HepG2 (cell line): ENCODE results near the gene TSEN34. TPM values are rescaled to one million over a fixed set of nuclear protein-coding genes. Genes with fewer than 3 reads are reported as not detected.
A peak's percentile ranks its signal among the peaks of the same experiment; 100 is the strongest.

Source experiments
- ARID2 ChIP-seq: sonication (generic); formaldehyde crosslinking; IDR thresholded peaks from 2 replicates; pipeline ENCODE4 v1.8.1; 2022; ENCODE audit warnings: mild to moderate bottlenecking, missing genetic modification reagents, borderline replicate concordance
- BCLAF1 ChIP-seq: fragments of 450-650 bp; IDR thresholded peaks from 2 replicates; pipeline ENCODE4 v1.6.1; 2017; ENCODE audit warnings: mild to moderate bottlenecking
- ELF3 ChIP-seq: IDR thresholded peaks from 2 replicates; pipeline ENCODE4 v1.6.1; 2016; ENCODE audit warnings: missing genetic modification reagents, missing compliant biosample characterization
- FOXP4 ChIP-seq: sonication (generic); formaldehyde crosslinking; IDR thresholded peaks from 2 replicates; pipeline ENCODE4 v1.4.0; 2020; ENCODE audit warnings: missing genetic modification reagents
- MXD4 ChIP-seq: IDR thresholded peaks from 2 replicates; pipeline ENCODE4 v1.6.1; 2016; ENCODE audit warnings: mild to moderate bottlenecking, missing biosample characterization, missing genetic modification reagents
- NCOR1 ChIP-seq: fragments of 200-600 bp; sonication (generic); IDR thresholded peaks from 2 replicates; pipeline ENCODE4 v1.7.0; 2017; ENCODE audit warnings: antibody characterized with exemption, low read length, borderline replicate concordance
- POLR2A ChIP-seq, 2 experiments: IDR thresholded peaks; 2 replicates each; pipeline ENCODE4 v1.6.1; 2011; ENCODE audit warnings: low read depth in 2 of 2, low read length in 2 of 2, mild to moderate bottlenecking in 1 of 2, moderate library complexity in 1 of 2; ENCODE audit not compliant: insufficient read depth in 1 of 2
- RNF219 ChIP-seq: sonication (generic); formaldehyde crosslinking; IDR thresholded peaks from 2 replicates; pipeline ENCODE4 v1.5.0; 2020; ENCODE audit warnings: mild to moderate bottlenecking, missing genetic modification reagents
- THAP11 ChIP-seq: IDR thresholded peaks from 2 replicates; pipeline ENCODE4 v1.6.1; 2016; ENCODE audit warnings: missing biosample characterization, missing genetic modification reagents
- ZFP36 ChIP-seq: fragments of 150-350 bp; IDR thresholded peaks from 2 replicates; pipeline ENCODE4 v1.6.1; 2018; ENCODE audit warnings: borderline replicate concordance, low read length, low read depth; ENCODE audit not compliant: partially characterized antibody
- ZMAT3 ChIP-seq: sonication (generic); formaldehyde crosslinking; conservative IDR thresholded peaks from 2 replicates; pipeline ENCODE4 v1.7.0; 2021; ENCODE audit warnings: missing genetic modification reagents
- ZNF101 ChIP-seq: sonication (generic); formaldehyde crosslinking; IDR thresholded peaks from 2 replicates; pipeline ENCODE4 v1.4.0; 2020; ENCODE audit warnings: mild to moderate bottlenecking, low read depth, missing genetic modification reagents, borderline replicate concordance
- ZNF264 ChIP-seq: sonication (generic); formaldehyde crosslinking; IDR thresholded peaks from 2 replicates; pipeline ENCODE4 v1.4.0; 2020; ENCODE audit warnings: missing genetic modification reagents
- ZNF317 ChIP-seq: sonication (generic); formaldehyde crosslinking; IDR thresholded peaks from 2 replicates; pipeline ENCODE4 v1.5.0; 2020; ENCODE audit warnings: mild to moderate bottlenecking, missing genetic modification reagents
- ZNF510 ChIP-seq: sonication (generic); formaldehyde crosslinking; IDR thresholded peaks from 2 replicates; pipeline ENCODE4 v1.4.0; 2020; ENCODE audit warnings: low read depth, mild to moderate bottlenecking, missing genetic modification reagents
- ZNF563 ChIP-seq: sonication (generic); formaldehyde crosslinking; IDR thresholded peaks from 2 replicates; pipeline ENCODE4 v1.8.0; 2022; ENCODE audit warnings: mild to moderate bottlenecking, moderate library complexity, missing genetic modification reagents
- ZSCAN20 ChIP-seq: sonication (generic); formaldehyde crosslinking; IDR thresholded peaks from 2 replicates; pipeline ENCODE4 v1.4.0; 2020; ENCODE audit warnings: missing genetic modification reagents, mild to moderate bottlenecking, borderline replicate concordance
- polyA plus RNA-seq, 8 experiments: library from polyadenylated mRNA; depleted of rRNA in 3 of 8; stranded (reverse) in 7 of 8; unstranded in 1 of 8; fragments of >200 nt; fragmentation: Illumina TruSeq in 4 of 8; extraction: Trizol in 4 of 8; gene quantifications; 2 replicates each; pipeline versions ENCODE4 v1.2.1 to v1.2.3, GENCODE V29; 2011 to 2016; ENCODE audit warnings: low read depth in 4 of 8, missing spikeins in 1 of 8, mixed read lengths in 1 of 8; ENCODE audit not compliant: insufficient read depth in 1 of 8
- total RNA-seq, 5 experiments: library from RNA; depleted of rRNA; stranded (reverse); fragments of >200 nt; fragmentation: Illumina TruSeq; extraction: Trizol; gene quantifications; 2 replicates each; pipeline ENCODE4 v1.2.3, GENCODE V29; 2016; ENCODE audit warnings: low read depth in 1 of 5
- TF ChIP-seq, protein P1 (sequence below), 2 experiments: fragments of 450-650 bp in 1 of 2; sonication (generic) in 1 of 2; formaldehyde crosslinking; IDR thresholded peaks; 2 replicates each; pipeline versions ENCODE4 v1.5.0 to v1.8.0; 2020 to 2022; ENCODE audit warnings: mild to moderate bottlenecking in 1 of 2, missing genetic modification reagents in 1 of 2
- TF ChIP-seq, protein P2 (sequence below): sonication (generic); IDR thresholded peaks from 2 replicates; pipeline ENCODE4 v1.6.1; 2016; ENCODE audit warnings: low read depth, borderline replicate concordance

TSEN34 gene
- total and polyA plus RNA-seq, 2 of the 13 experiments (the other 11 are each of a cell fraction or from before 2014, with no cell fraction given) = 55.1 to 65.4 TPM

GRCh38 chr19:54191011-54191810, at the start of gene TSEN34 (continued):
- TF ChIP-seq NCOR1 = peak; percentile 16; the same call in 1 of the 2 replicates
- 0 out of 2 replicates have a peak, but pooled peaks have one; percentile 31 for TF ChIP-seq ZSCAN20 (CRISPR knock-in tag)
- no peak for TF ChIP-seq ZNF510 (CRISPR knock-in tag)
- TF ChIP-seq POLR2A (IDR thresholded peaks at IDR 0.05; ENCODE audit: insufficient read depth in 1 of 2, low read depth in 2 of 2, low read length in 2 of 2) = peak; percentile 69 to 73
- TF ChIP-seq ARID2 (CRISPR knock-in tag) = peak; percentile 58; the same call in 1 of the 2 replicates
- TF ChIP-seq ZNF264 (CRISPR knock-in tag) = no peak
- TF ChIP-seq, protein P1, sequence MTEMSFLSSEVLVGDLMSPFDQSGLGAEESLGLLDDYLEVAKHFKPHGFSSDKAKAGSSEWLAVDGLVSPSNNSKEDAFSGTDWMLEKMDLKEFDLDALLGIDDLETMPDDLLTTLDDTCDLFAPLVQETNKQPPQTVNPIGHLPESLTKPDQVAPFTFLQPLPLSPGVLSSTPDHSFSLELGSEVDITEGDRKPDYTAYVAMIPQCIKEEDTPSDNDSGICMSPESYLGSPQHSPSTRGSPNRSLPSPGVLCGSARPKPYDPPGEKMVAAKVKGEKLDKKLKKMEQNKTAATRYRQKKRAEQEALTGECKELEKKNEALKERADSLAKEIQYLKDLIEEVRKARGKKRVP (CRISPR knock-in tag; IDR thresholded peaks at IDR 0.05) = 0 out of 4 replicates have a peak, but pooled peaks of 1 of the 2 experiments have one; percentile 34
- no peak for TF ChIP-seq ZNF317 (CRISPR knock-in tag)
- TF ChIP-seq ZFP36 = no peak
- peak; percentile 41 for TF ChIP-seq FOXP4
- TF ChIP-seq ELF3 = no peak
- TF ChIP-seq, protein P2, sequence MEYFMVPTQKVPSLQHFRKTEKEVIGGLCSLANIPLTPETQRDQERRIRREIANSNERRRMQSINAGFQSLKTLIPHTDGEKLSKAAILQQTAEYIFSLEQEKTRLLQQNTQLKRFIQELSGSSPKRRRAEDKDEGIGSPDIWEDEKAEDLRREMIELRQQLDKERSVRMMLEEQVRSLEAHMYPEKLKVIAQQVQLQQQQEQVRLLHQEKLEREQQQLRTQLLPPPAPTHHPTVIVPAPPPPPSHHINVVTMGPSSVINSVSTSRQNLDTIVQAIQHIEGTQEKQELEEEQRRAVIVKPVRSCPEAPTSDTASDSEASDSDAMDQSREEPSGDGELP = peak; percentile 77; the same call in 1 of the 2 replicates
- no peak for TF ChIP-seq ZMAT3 (CRISPR knock-in tag)
- no peak for TF ChIP-seq ZNF563 (CRISPR knock-in tag)
- TF ChIP-seq ZNF101 (CRISPR knock-in tag) = no peak
- TF ChIP-seq MXD4 (CRISPR knock-in tag) = peak; percentile 64; the same call in 1 of the 2 replicates
- no peak for TF ChIP-seq BCLAF1
- no peak for TF ChIP-seq THAP11 (CRISPR knock-in tag)
- TF ChIP-seq RNF219 (CRISPR knock-in tag) = no peak
